GM10266 (cell line): ENCODE data around the gene JARID2.

Experiments used
- DNase-seq: peaks from one replicate; pipeline ENCODE4 v3.0.0; 2012; ENCODE audit errors: extremely low spot score
- TF ChIP-seq, protein P1 (sequence below): IDR thresholded peaks from 2 replicates; pipeline ENCODE4 v1.5.1; 2012; ENCODE audit warnings: mild to moderate bottlenecking, low read depth; ENCODE audit not compliant: control insufficient read depth, insufficient read depth; ENCODE audit errors: missing control alignments

JARID2 gene

GRCh38 chr6:15266423-15266996, 20.6 kb downstream of the JARID2 start:
- TF ChIP-seq, protein P1, sequence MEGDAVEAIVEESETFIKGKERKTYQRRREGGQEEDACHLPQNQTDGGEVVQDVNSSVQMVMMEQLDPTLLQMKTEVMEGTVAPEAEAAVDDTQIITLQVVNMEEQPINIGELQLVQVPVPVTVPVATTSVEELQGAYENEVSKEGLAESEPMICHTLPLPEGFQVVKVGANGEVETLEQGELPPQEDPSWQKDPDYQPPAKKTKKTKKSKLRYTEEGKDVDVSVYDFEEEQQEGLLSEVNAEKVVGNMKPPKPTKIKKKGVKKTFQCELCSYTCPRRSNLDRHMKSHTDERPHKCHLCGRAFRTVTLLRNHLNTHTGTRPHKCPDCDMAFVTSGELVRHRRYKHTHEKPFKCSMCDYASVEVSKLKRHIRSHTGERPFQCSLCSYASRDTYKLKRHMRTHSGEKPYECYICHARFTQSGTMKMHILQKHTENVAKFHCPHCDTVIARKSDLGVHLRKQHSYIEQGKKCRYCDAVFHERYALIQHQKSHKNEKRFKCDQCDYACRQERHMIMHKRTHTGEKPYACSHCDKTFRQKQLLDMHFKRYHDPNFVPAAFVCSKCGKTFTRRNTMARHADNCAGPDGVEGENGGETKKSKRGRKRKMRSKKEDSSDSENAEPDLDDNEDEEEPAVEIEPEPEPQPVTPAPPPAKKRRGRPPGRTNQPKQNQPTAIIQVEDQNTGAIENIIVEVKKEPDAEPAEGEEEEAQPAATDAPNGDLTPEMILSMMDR, result no peak
- DNase-seq, result no peak

- TF ChIP-seq, protein P1, result no peak
- DNase-seq, result no peak
Observed at GRCh38 chr6:15267221-15267620, 21.4 kb downstream of the JARID2 start.

DNA sequence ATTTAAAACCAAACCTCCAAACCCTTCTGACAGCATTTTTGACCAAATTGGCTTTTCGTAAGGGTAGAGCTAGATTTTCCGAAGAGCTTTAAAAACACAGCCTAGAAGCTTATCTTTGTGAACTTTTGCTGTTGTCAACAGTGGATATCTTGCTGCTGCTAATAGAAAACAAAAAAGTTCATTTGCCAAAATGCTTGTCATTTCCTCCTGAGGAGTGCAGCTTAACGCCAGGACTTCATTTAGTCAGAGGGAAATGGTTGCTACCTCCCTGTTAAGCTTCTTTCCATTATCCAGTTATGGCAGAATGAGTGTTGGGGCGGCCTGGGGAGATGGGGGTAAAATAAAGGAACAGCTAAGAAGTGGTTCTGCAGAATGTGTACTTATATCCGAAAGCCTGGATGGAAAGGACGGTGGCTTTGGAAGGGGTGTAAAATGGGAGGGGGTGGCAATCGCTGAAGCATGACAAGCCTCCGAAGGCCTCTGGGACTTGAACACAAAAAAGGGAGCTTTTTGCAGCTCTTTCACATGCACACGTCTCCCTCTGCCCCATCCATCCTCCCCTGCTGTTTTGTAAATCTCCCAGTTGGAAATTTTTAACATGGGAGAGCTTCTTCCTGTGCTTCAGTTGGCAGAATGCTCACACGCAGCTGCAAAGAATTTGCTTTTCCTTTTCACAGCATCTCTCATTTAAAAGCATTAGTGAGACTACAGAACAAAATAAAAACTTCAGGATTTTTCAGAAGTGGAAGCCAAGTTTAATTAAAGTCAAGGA, 22.5 kb downstream of the JARID2 start:
- DNase-seq, result no peak
- TF ChIP-seq, protein P1, result no peak

- TF ChIP-seq, protein P1, result no peak
- no peak for DNase-seq
Observed at GRCh38 chr6:15269011-15269410, 23.1 kb downstream of the JARID2 start.

GRCh38 chr6:15269619-15270018, 23.8 kb downstream of the JARID2 start:
- no peak for DNase-seq
- TF ChIP-seq, protein P1, result no peak

DNA sequence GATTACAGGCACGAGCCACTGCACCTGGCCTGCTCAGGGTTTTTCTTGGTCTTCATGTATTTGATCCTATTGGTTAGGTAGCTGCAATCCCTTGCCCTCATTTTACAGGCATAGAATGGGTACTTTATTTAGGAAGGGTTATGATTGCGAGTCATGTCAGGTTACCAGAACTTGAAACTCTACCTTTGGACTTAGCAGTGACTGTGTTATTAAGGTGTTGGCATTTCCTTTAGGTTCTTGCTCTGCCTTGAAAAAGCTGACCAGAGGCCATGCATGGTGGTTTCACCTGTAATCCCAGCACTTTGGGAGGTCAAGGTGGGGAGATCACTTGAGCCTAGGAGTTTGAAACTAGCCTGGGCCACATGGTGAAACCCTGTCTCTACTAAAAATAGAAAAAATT, 24.5 kb downstream of the JARID2 start:
- TF ChIP-seq, protein P1, result no peak
- DNase-seq, result no peak

DNA sequence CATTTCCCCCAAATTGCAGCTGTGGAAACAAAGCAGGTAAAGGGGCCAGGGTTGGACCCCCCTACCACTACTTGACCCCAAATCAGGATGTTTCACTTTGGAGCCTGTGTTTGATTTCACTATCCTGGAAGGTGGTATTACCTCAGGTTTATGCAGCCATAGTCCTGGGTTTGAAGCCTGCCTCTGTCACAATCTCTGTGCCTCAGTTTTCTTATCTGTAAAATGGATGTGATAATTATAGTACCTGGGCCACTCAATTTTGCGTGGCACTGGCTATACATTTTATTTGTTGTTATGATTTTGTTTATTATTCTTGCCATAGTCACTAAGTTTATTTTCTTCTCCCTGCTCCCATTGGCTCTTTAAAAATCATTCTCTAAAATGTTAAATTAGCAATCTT, 26.7 kb downstream of the JARID2 start:
- TF ChIP-seq, protein P1, result no peak
- DNase-seq, result no peak
